SK-N-SH treated with all-trans-retinoic acid at 6 μM for 48 hours (cell line): Measurements from ENCODE around the gene DNAJC4.

Experiments
- ATAC-seq: fragments of 200-7000 bp; cut with Tn5 transposase; 3 replicates; pipeline ENCODE4 v1.9.1; 2020; ENCODE audit warnings: mild to moderate bottlenecking, moderate library complexity
- ARNTL ChIP-seq: fragments of 450-650 bp; formaldehyde crosslinking; IDR thresholded peaks from 2 replicates; pipeline ENCODE4 v1.5.0; 2020; ENCODE audit warnings: low read depth, mild to moderate bottlenecking, moderate library complexity, borderline replicate concordance
- BACH2 ChIP-seq: fragments of 250-450 bp; sonication (Bioruptor Pico); IDR thresholded peaks from 2 replicates; pipeline ENCODE4 v1.9.0; 2021; ENCODE audit warnings: mild to moderate bottlenecking, borderline replicate concordance
- CSDC2 ChIP-seq: fragments of 250-450 bp; sonication (Bioruptor Pico); IDR thresholded peaks from 2 replicates; pipeline ENCODE4 v1.5.0; 2020; ENCODE audit warnings: mild to moderate bottlenecking, moderate library complexity
- ESRRG ChIP-seq: fragments of 250-450 bp; sonication (Bioruptor Pico); IDR thresholded peaks from 2 replicates; pipeline ENCODE4 v1.6.1; 2021; ENCODE audit warnings: mild to moderate bottlenecking
- GLIS3 ChIP-seq: fragments of 250-450 bp; sonication (Bioruptor Pico); IDR thresholded peaks from 2 replicates; pipeline ENCODE4 v1.5.0; 2020; ENCODE audit warnings: mild to moderate bottlenecking, moderate library complexity
- ISL1 ChIP-seq: fragments of 250-450 bp; sonication (Bioruptor Pico); IDR thresholded peaks from 2 replicates; pipeline ENCODE4 v2.1.2; 2022; ENCODE audit warnings: mild to moderate bottlenecking, moderate library complexity
- PPARA ChIP-seq: fragments of 250-450 bp; sonication (Bioruptor Pico); IDR thresholded peaks from 2 replicates; pipeline ENCODE4 v1.5.0; 2020; ENCODE audit warnings: mild to moderate bottlenecking, borderline replicate concordance
- RARB ChIP-seq: fragments of 250-450 bp; sonication (Bioruptor Pico); IDR thresholded peaks from 2 replicates; pipeline ENCODE4 v1.8.0; 2021; ENCODE audit warnings: mild to moderate bottlenecking, moderate library complexity
- SNAI2 ChIP-seq: fragments of 250-450 bp; sonication (Bioruptor Pico); IDR thresholded peaks from 2 replicates; pipeline ENCODE4 v1.5.0; 2020; ENCODE audit warnings: mild to moderate bottlenecking, moderate library complexity
- TCF4 ChIP-seq: fragments of 250-450 bp; sonication (Bioruptor Pico); IDR thresholded peaks from 2 replicates; pipeline ENCODE4 v1.8.0; 2021; ENCODE audit warnings: mild to moderate bottlenecking, moderate library complexity, borderline replicate concordance
- TOX ChIP-seq: fragments of 250-450 bp; sonication (Bioruptor Pico); IDR thresholded peaks from 2 replicates; pipeline ENCODE4 v1.8.0; 2021; ENCODE audit warnings: mild to moderate bottlenecking, moderate library complexity, borderline replicate concordance
- ZC3H10 ChIP-seq: fragments of 250-450 bp; sonication (Bioruptor Pico); IDR thresholded peaks from 2 replicates; pipeline ENCODE4 v1.5.1; 2021; ENCODE audit warnings: mild to moderate bottlenecking, moderate library complexity
- ZFP3 ChIP-seq: fragments of 250-450 bp; sonication (Bioruptor Pico); IDR thresholded peaks from 2 replicates; pipeline ENCODE4 v1.5.0; 2020; ENCODE audit warnings: mild to moderate bottlenecking, moderate library complexity
- ZNF565 ChIP-seq: fragments of 450-650 bp; formaldehyde crosslinking; conservative IDR thresholded peaks from 2 replicates; pipeline ENCODE4 v1.5.0; 2020; ENCODE audit warnings: low read depth, mild to moderate bottlenecking, moderate library complexity
- ZNF8 ChIP-seq: fragments of 450-650 bp; formaldehyde crosslinking; IDR thresholded peaks from 2 replicates; pipeline ENCODE4 v1.5.0; 2020; ENCODE audit warnings: mild to moderate bottlenecking, moderate library complexity
- TF ChIP-seq, protein P1 (sequence below): fragments of 250-450 bp; sonication (Bioruptor Pico); IDR thresholded peaks from 2 replicates; pipeline ENCODE4 v1.5.1; 2020; ENCODE audit warnings: low read depth, mild to moderate bottlenecking, moderate library complexity
- TF ChIP-seq, protein P2 (sequence below): fragments of 250-450 bp; sonication (Bioruptor Pico); IDR thresholded peaks from 2 replicates; pipeline ENCODE4 v1.8.0; 2020; ENCODE audit warnings: mild to moderate bottlenecking, moderate library complexity, borderline replicate concordance
- TF ChIP-seq, protein P3 (sequence below): fragments of 250-450 bp; sonication (Bioruptor Pico); IDR thresholded peaks from 2 replicates; pipeline ENCODE4 v1.8.0; 2021; ENCODE audit warnings: low read depth, mild to moderate bottlenecking, moderate library complexity, borderline replicate concordance
- TF ChIP-seq, protein P4 (sequence below): fragments of 250-450 bp; sonication (Bioruptor Pico); IDR thresholded peaks from 2 replicates; pipeline ENCODE4 v1.5.1; 2021; ENCODE audit warnings: mild to moderate bottlenecking, moderate library complexity
- TF ChIP-seq, protein P5 (sequence below): fragments of 250-450 bp; sonication (Bioruptor Pico); IDR thresholded peaks from 2 replicates; pipeline ENCODE4 v1.5.0; 2020; ENCODE audit warnings: mild to moderate bottlenecking, moderate library complexity

DNAJC4 gene

DNA sequence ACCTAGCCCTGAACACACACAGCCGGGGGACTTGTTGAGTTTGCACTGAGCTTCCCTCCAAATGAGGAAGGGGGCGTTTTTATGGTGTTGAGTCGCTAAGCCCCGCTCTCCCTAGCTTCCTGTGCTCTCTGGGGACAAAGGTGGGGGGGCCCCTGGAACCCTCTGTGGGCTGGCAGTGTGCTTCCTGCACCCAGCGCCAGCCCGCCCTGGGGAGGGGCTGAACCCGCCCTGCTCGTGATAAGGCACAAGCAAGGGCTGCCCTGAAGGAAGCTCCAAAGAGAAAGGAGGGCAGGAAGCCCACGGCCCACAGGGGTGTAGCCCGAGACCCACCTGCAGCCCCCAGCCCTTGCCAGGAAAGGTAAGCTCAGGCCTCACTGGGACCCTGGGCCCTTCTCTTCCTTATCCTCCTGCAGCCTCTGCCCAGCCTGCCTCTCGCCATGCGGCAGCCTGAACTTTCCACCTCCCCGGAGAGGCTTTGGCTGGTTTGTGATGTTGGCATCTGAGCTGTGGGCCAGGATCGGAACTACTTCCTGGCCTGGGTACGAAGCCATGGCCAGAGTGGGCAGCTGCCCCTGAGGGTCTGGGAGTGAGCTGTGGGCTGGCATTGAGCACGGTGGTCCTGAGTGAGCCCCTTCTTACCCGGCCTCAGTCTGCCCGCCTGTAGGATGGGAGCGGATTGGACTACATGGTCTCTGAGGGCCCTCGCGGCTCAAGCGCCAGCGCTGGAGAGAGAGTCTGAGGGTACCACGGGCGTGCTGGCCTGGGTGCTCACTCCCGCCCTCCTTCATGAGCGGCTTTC is 23.7 kb upstream of the DNAJC4 start, which contains the start of gene FERMT3:
Gene FERMT3, plus strand, starts transcription at position 265 of the 799 bp plus-strand sequence. CDS start 644 bp downstream, outside the sequence.
- no peak for ATAC-seq
- TF ChIP-seq ESRRG (CRISPR knock-in tag) (no peak), TOX (no peak), ISL1 (CRISPR knock-in tag) (no peak), TCF4 (CRISPR knock-in tag) (no peak), ZNF8 (CRISPR knock-in tag) (no peak), GLIS3 (CRISPR knock-in tag) (no peak), ZNF565 (CRISPR knock-in tag) (no peak), BACH2 (CRISPR knock-in tag) (no peak), ARNTL (CRISPR knock-in tag) (no peak), SNAI2 (CRISPR knock-in tag) (no peak), ZC3H10 (CRISPR knock-in tag) (no peak), CSDC2 (CRISPR knock-in tag) (no peak)
- TF ChIP-seq, protein P1, sequence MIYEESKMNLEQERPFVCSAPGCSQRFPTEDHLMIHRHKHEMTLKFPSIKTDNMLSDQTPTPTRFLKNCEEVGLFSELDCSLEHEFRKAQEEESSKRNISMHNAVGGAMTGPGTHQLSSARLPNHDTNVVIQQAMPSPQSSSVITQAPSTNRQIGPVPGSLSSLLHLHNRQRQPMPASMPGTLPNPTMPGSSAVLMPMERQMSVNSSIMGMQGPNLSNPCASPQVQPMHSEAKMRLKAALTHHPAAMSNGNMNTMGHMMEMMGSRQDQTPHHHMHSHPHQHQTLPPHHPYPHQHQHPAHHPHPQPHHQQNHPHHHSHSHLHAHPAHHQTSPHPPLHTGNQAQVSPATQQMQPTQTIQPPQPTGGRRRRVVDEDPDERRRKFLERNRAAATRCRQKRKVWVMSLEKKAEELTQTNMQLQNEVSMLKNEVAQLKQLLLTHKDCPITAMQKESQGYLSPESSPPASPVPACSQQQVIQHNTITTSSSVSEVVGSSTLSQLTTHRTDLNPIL (CRISPR knock-in tag) = no peak
- TF ChIP-seq, protein P2, sequence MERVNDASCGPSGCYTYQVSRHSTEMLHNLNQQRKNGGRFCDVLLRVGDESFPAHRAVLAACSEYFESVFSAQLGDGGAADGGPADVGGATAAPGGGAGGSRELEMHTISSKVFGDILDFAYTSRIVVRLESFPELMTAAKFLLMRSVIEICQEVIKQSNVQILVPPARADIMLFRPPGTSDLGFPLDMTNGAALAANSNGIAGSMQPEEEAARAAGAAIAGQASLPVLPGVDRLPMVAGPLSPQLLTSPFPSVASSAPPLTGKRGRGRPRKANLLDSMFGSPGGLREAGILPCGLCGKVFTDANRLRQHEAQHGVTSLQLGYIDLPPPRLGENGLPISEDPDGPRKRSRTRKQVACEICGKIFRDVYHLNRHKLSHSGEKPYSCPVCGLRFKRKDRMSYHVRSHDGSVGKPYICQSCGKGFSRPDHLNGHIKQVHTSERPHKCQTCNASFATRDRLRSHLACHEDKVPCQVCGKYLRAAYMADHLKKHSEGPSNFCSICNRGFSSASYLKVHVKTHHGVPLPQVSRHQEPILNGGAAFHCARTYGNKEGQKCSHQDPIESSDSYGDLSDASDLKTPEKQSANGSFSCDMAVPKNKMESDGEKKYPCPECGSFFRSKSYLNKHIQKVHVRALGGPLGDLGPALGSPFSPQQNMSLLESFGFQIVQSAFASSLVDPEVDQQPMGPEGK (CRISPR knock-in tag) = no peak
- TF ChIP-seq, protein P3, sequence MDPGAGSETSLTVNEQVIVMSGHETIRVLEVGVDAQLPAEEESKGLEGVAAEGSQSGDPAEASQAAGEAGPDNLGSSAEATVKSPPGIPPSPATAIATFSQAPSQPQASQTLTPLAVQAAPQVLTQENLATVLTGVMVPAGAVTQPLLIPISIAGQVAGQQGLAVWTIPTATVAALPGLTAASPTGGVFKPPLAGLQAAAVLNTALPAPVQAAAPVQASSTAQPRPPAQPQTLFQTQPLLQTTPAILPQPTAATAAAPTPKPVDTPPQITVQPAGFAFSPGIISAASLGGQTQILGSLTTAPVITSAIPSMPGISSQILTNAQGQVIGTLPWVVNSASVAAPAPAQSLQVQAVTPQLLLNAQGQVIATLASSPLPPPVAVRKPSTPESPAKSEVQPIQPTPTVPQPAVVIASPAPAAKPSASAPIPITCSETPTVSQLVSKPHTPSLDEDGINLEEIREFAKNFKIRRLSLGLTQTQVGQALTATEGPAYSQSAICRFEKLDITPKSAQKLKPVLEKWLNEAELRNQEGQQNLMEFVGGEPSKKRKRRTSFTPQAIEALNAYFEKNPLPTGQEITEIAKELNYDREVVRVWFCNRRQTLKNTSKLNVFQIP (CRISPR knock-in tag) = no peak
- TF ChIP-seq, protein P4, sequence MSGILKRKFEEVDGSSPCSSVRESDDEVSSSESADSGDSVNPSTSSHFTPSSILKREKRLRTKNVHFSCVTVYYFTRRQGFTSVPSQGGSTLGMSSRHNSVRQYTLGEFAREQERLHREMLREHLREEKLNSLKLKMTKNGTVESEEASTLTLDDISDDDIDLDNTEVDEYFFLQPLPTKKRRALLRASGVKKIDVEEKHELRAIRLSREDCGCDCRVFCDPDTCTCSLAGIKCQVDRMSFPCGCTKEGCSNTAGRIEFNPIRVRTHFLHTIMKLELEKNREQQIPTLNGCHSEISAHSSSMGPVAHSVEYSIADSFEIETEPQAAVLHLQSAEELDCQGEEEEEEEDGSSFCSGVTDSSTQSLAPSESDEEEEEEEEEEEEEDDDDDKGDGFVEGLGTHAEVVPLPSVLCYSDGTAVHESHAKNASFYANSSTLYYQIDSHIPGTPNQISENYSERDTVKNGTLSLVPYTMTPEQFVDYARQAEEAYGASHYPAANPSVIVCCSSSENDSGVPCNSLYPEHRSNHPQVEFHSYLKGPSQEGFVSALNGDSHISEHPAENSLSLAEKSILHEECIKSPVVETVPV = no peak

DNA sequence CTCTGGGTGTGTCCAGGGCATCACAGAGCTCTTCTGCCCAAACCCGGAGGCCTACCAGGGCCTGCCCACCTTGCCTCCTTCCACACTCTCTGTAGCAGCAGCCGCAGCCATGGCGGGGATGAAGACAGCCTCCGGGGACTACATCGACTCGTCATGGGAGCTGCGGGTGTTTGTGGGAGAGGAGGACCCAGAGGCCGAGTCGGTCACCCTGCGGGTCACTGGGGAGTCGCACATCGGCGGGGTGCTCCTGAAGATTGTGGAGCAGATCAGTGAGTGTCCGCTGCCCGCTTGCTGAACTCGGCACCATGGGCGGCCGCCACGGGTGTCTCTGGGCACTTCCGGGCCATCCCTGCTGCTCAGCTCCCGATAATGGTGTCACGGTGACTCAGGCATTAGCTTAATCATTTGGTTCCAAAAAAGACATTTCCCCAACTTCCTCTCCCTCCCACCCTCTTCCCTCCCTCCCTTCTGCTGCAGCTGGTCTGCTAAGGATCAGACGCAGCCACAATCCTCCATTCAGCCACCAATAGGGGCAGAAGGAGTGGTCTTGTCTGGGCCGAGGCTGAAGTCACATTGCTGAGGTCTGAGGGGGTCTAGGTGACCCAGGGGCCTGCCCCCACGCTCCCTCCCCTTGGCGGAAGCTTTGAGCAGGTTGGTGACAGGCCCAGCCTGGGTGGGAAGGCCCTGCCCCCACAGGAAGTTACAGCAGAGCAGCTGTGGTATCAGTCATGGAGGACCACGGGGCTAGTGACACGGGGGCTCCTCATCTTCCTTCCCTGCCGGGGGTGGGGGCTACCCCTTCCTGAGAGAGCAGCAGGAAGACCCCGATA is 22.9 kb upstream of the DNAJC4 start:
- ATAC-seq = peak; percentile 29
- TF ChIP-seq CSDC2 (CRISPR knock-in tag) = no peak
- TF ChIP-seq ARNTL (CRISPR knock-in tag) = no peak
- no peak for TF ChIP-seq RARB (CRISPR knock-in tag)
- TF ChIP-seq, protein P5, sequence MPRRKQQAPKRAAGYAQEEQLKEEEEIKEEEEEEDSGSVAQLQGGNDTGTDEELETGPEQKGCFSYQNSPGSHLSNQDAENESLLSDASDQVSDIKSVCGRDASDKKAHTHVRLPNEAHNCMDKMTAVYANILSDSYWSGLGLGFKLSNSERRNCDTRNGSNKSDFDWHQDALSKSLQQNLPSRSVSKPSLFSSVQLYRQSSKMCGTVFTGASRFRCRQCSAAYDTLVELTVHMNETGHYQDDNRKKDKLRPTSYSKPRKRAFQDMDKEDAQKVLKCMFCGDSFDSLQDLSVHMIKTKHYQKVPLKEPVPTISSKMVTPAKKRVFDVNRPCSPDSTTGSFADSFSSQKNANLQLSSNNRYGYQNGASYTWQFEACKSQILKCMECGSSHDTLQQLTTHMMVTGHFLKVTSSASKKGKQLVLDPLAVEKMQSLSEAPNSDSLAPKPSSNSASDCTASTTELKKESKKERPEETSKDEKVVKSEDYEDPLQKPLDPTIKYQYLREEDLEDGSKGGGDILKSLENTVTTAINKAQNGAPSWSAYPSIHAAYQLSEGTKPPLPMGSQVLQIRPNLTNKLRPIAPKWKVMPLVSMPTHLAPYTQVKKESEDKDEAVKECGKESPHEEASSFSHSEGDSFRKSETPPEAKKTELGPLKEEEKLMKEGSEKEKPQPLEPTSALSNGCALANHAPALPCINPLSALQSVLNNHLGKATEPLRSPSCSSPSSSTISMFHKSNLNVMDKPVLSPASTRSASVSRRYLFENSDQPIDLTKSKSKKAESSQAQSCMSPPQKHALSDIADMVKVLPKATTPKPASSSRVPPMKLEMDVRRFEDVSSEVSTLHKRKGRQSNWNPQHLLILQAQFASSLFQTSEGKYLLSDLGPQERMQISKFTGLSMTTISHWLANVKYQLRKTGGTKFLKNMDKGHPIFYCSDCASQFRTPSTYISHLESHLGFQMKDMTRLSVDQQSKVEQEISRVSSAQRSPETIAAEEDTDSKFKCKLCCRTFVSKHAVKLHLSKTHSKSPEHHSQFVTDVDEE (CRISPR knock-in tag) = no peak
- no peak for TF ChIP-seq ESRRG (CRISPR knock-in tag)
- no peak for TF ChIP-seq ZC3H10 (CRISPR knock-in tag)
- TF ChIP-seq PPARA (CRISPR knock-in tag) = no peak
- TF ChIP-seq, protein P1 (CRISPR knock-in tag) = no peak
- no peak for TF ChIP-seq TOX
- no peak for TF ChIP-seq TCF4 (CRISPR knock-in tag)
- TF ChIP-seq, protein P2 (CRISPR knock-in tag) = no peak
- TF ChIP-seq ZNF8 (CRISPR knock-in tag) = no peak
- no peak for TF ChIP-seq ZFP3 (CRISPR knock-in tag)
- TF ChIP-seq BACH2 (CRISPR knock-in tag) = no peak
